K562 (cell line): ENCODE measurements around the gene SART3. TPM values are rescaled to one million over a fixed set of nuclear protein-coding genes. Genes with fewer than 3 reads are reported as not detected.

Experiments
- CHD1 ChIP-seq: fragments of 200-600 bp; sonication (generic); IDR thresholded peaks from one replicate; pipeline ENCODE4 v1.6.1; 2012; ENCODE audit warnings: mild to moderate bottlenecking, moderate library complexity, low read length, inconsistent platforms
- COPS2 ChIP-seq: fragments of 450-650 bp; conservative IDR thresholded peaks from 2 replicates; pipeline ENCODE4 v1.6.1; 2016; ENCODE audit warnings: mild to moderate bottlenecking, moderate library complexity
- CXXC5 ChIP-seq: fragments of 250-450 bp; sonication (Bioruptor Pico); IDR thresholded peaks from 2 replicates; pipeline ENCODE4 v1.8.0; 2022; ENCODE audit warnings: inconsistent platforms, mild to moderate bottlenecking, moderate library complexity
- HBP1 ChIP-seq: fragments of 450-650 bp; formaldehyde crosslinking; IDR thresholded peaks from 2 replicates; pipeline ENCODE4 v1.4.0; 2022; ENCODE audit warnings: missing genetic modification characterization
- HDAC1 ChIP-seq, 2 experiments: fragments of 450-650 bp; IDR thresholded peaks; 2 replicates each; pipeline ENCODE4 v1.6.1; 2016 to 2017; ENCODE audit warnings: inconsistent platforms in 1 of 2, mild to moderate bottlenecking in 1 of 2, moderate library complexity in 1 of 2
- NCOA2 ChIP-seq, 2 experiments: fragments of 450-650 bp; IDR thresholded peaks; 2 replicates each; pipeline ENCODE4 v1.6.1; 2018; ENCODE audit warnings: mild to moderate bottlenecking in 2 of 2, moderate library complexity in 1 of 2; ENCODE audit not compliant: partially characterized antibody in 2 of 2
- NFE2L1 ChIP-seq: fragments of 450-650 bp; IDR thresholded peaks from 2 replicates; pipeline ENCODE4 v1.6.1; 2016; ENCODE audit warnings: missing genetic modification characterization, low read depth, mild to moderate bottlenecking, missing compliant biosample characterization, moderate library complexity, borderline replicate concordance
- NRF1 ChIP-seq, 2 experiments: fragments of 450-650 bp; IDR thresholded peaks in 1 of 2; conservative IDR thresholded peaks in 1 of 2; 2 replicates each; pipeline ENCODE4 v1.6.1; 2014; ENCODE audit warnings: mild to moderate bottlenecking in 2 of 2
- NUFIP1 ChIP-seq: fragments of 450-650 bp; IDR thresholded peaks from 2 replicates; pipeline ENCODE4 v1.6.1; 2018; ENCODE audit not compliant: partially characterized antibody
- PATZ1 ChIP-seq: fragments of 250-450 bp; sonication (Bioruptor Pico); IDR thresholded peaks from 2 replicates; pipeline ENCODE4 v1.5.0; 2020; ENCODE audit warnings: mild to moderate bottlenecking, borderline replicate concordance
- POLR3G ChIP-seq: IDR thresholded peaks from 2 replicates; pipeline ENCODE4 v1.6.1; 2011; ENCODE audit not compliant: insufficient read length, insufficient replicate concordance; ENCODE audit errors: extremely low read depth
- SRSF7 ChIP-seq: fragments of 200-400 bp; formaldehyde crosslinking; optimal IDR thresholded peaks from 2 replicates; pipeline ENCODE3; 2017; ENCODE audit warnings: mild to moderate bottlenecking, low read depth, low read length
- TAF1 ChIP-seq: IDR thresholded peaks from 2 replicates; pipeline ENCODE4 v1.6.1; 2011; ENCODE audit warnings: mild to moderate bottlenecking, low read length, moderate library complexity; ENCODE audit not compliant: insufficient read depth, control insufficient read depth, severe bottlenecking; ENCODE audit errors: extremely low read depth
- VEZF1 ChIP-seq: fragments of 200-800 bp; sonication (Bioruptor generic); IDR thresholded peaks from 2 replicates; pipeline ENCODE4 v1.6.1; 2017; ENCODE audit warnings: missing genetic modification characterization, missing compliant biosample characterization
- ZBTB5 ChIP-seq: fragments of 450-650 bp; IDR thresholded peaks from 2 replicates; pipeline ENCODE4 v1.6.1; 2017; ENCODE audit warnings: antibody characterized with exemption
- ZKSCAN1 ChIP-seq: fragments of 150-350 bp; IDR thresholded peaks from 2 replicates; pipeline ENCODE4 v1.6.1; 2016; ENCODE audit warnings: low read depth, low read length
- ZNF217 ChIP-seq: sonication (generic); formaldehyde crosslinking; IDR thresholded peaks from 2 replicates; pipeline ENCODE4 v1.8.0; 2022; ENCODE audit warnings: mild to moderate bottlenecking, missing genetic modification reagents
- ZNF507 ChIP-seq: conservative IDR thresholded peaks from 2 replicates; pipeline ENCODE4 v1.6.1; 2017; ENCODE audit warnings: missing genetic modification characterization, missing compliant biosample characterization
- ZNF551 ChIP-seq: fragments of 250-450 bp; sonication (Bioruptor Pico); IDR thresholded peaks from 2 replicates; pipeline ENCODE4 v1.5.0; 2021; ENCODE audit warnings: mild to moderate bottlenecking, moderate library complexity
- polyA plus RNA-seq, 8 experiments: library from polyadenylated mRNA; depleted of rRNA in 4 of 8; stranded (reverse) in 5 of 8; unstranded in 3 of 8; fragments of >200 nt; fragmentation: Nextera tagmentation in 2 of 8; fragmentation: Illumina TruSeq in 1 of 8; extraction: Ambion mirVana in 2 of 8; extraction: Trizol in 1 of 8; gene quantifications; 2 replicates each; pipeline versions ENCODE4 v1.2.1 to v1.2.3, GENCODE V29; 2011 to 2014; ENCODE audit warnings: inconsistent platforms in 1 of 8, missing spikeins in 1 of 8
- total RNA-seq, 7 experiments: library from RNA; depleted of rRNA in 6 of 7; stranded (reverse); fragments of >200 nt in 6 of 7; fragmentation: Illumina TruSeq in 2 of 7; extraction: Trizol in 2 of 7; gene quantifications; 2 replicates each; pipeline versions ENCODE4 v1.2.1 to v1.2.3, GENCODE V29; 2011 to 2021; ENCODE audit warnings: low replicate concordance in 1 of 7

Gene SART3
- total and polyA plus RNA-seq, 9 of the 15 experiments (the other 6 are each of a cell fraction or from before 2014, with no cell fraction given), result 8.9 to 167 (median 56.7) TPM

- TF ChIP-seq ZBTB5 (no peak), CHD1 (no peak), ZKSCAN1 (no peak), HDAC1 (IDR thresholded peaks at IDR 0.05) (peak in 1 of 2 experiments; percentile 67; a peak in 1 of 4 replicates), NFE2L1 (tag) (no peak), CXXC5 (CRISPR knock-in tag) (peak; percentile 96), VEZF1 (CRISPR knock-in tag) (no peak; the same call in 1 of the 2 replicates), NCOA2 (IDR thresholded peaks at IDR 0.05; ENCODE audit: partially characterized antibody in 2 of 2) (no peak), ZNF507 (tag) (no peak), TAF1 (peak; percentile 43), ZNF217 (CRISPR knock-in tag) (no peak), NRF1 (conservative IDR thresholded peaks at IDR 0.05 in 1 of 2, IDR thresholded peaks at IDR 0.05 in 1 of 2) (peak; percentile 73 to 79), ZNF551 (CRISPR knock-in tag) (no peak), HBP1 (CRISPR knock-in tag) (no peak), NUFIP1 (no peak), COPS2 (no peak), PATZ1 (CRISPR knock-in tag) (no peak), SRSF7 (no peak), POLR3G (no peak)
Measured at GRCh38 chr12:108514973-108515814, 45.8 kb downstream of the SART3 start, which contains the start of gene FICD (continued).
